Measurements from ENCODE around the gene CCDC88B. TPM values are rescaled to one million over a fixed set of nuclear protein-coding genes. Genes with fewer than 3 reads are reported as not detected.

The CCDC88B gene
- total and polyA plus RNA-seq, 2 experiments from 2014 or later: 6.8 to 12.1 TPM

- no peak for TF ChIP-seq ETS1 (IDR thresholded peaks at IDR 0.05)
- no peak for TF ChIP-seq CREB1 (CRISPR knock-in tag; IDR thresholded peaks at IDR 0.05; ENCODE audit: low read depth)
- no peak for TF ChIP-seq STAT1 (IDR thresholded peaks at IDR 0.05; ENCODE audit: unreplicated experiment)
- no peak for TF ChIP-seq POLR2AphosphoS5 (IDR thresholded peaks at IDR 0.05; ENCODE audit: low read depth)
- no peak for TF ChIP-seq ZNF331 (CRISPR knock-in tag; IDR thresholded peaks at IDR 0.05; ENCODE audit: low read depth)
Observed at GRCh38 chr11:64339286-64339685, 718 bp upstream of the CCDC88B start (continued).

- H2AFZ ChIP-seq: peak overlapping the region; percentile 97
- H3K79me2 ChIP-seq (replicated peaks; ENCODE audit: insufficient read depth): no peaks in the 10 kb centered on the region
- Mint-ChIP-seq H3K9me3 (no peaks in the 10 kb centered on the region), H3K4me1 (peaks cover 12% of the 10 kb centered on the region), H3K27me3 (ENCODE audit: insufficient read depth, low read depth, poor library complexity) (peaks cover 26% of the 10 kb centered on the region), H3K36me3 (ENCODE audit: low read depth) (no peaks in the 10 kb centered on the region; the same call in 2 of the 3 replicates), H3K27ac (no peak overlapping the region), H3K4me3 (peak overlapping the region; percentile 73)
- H3K27me3 ChIP-seq (ENCODE audit: insufficient read depth): no peaks in the 10 kb centered on the region
- H3F3A ChIP-seq (replicated peaks; ENCODE audit: low read depth): 0 out of 2 replicates have a peak, but pooled peaks cover 5% of the 10 kb centered on the region
- peaks cover 11% of the 10 kb centered on the region; the same call in 1 of the 2 replicates for H3K4me1 ChIP-seq (ENCODE audit: insufficient read depth)
- DNase-seq (ENCODE audit: low spot score): peak; percentile 90
- ATAC-seq: peak; percentile 59
- H3K4me3 ChIP-seq: peak overlapping the region; percentile 74
- H4K20me1 ChIP-seq (replicated peaks; ENCODE audit: insufficient read depth): no peaks in the 10 kb centered on the region
- TF ChIP-seq CTCF (conservative IDR thresholded peaks at IDR 0.05; ENCODE audit: low read depth in 2 of 2): peak; percentile 48 to 56
- TF ChIP-seq CREB1 (CRISPR knock-in tag; IDR thresholded peaks at IDR 0.05; ENCODE audit: low read depth): peak; percentile 16; the same call in 1 of the 2 replicates
- no peak for TF ChIP-seq ZNF462 (CRISPR knock-in tag; IDR thresholded peaks at IDR 0.05)
- TF ChIP-seq ETS1 (IDR thresholded peaks at IDR 0.05): no peak
- peak; percentile 64 for TF ChIP-seq POLR2AphosphoS5 (IDR thresholded peaks at IDR 0.05; ENCODE audit: low read depth)
- TF ChIP-seq EZH2 (IDR thresholded peaks at IDR 0.05; ENCODE audit: low read depth, unreplicated experiment): no peak
- H3K9me2 ChIP-seq (ENCODE audit: insufficient read depth): no peaks in the 10 kb centered on the region
- H3K27ac ChIP-seq (ENCODE audit: low read depth): no peak overlapping the region
- no peaks in the 10 kb centered on the region for H3K36me3 ChIP-seq (ENCODE audit: insufficient read depth)
- peak overlapping the region; percentile 93 for H3K4me2 ChIP-seq
Observed at GRCh38 chr11:64340671-64341335, 799 bp downstream of the CCDC88B start.
